GM06990 (cell line): Measurements from ENCODE around the gene USH1C.

Experiments used
- DNase-seq: peaks from one replicate; pipeline ENCODE4 v3.0.0-alpha.2; 2011; ENCODE audit not compliant: insufficient read length; ENCODE audit errors: extremely low read depth
- H3K27me3 ChIP-seq: replicated peaks from 2 replicates; pipeline ENCODE4 v1.6.0; 2011; ENCODE audit warnings: low read length; ENCODE audit not compliant: control insufficient read depth, insufficient read depth
- H3K36me3 ChIP-seq: 2 replicates; pipeline ENCODE4 v1.5.1; 2011; ENCODE audit warnings: low read length; ENCODE audit not compliant: control insufficient read depth, insufficient read depth
- H3K4me3 ChIP-seq: replicated peaks from 2 replicates; pipeline ENCODE4 v1.5.1; 2011; ENCODE audit warnings: low read depth, mild to moderate bottlenecking, control low read depth, low read length
- TF ChIP-seq, protein P1 (sequence below): IDR thresholded peaks from 2 replicates; pipeline ENCODE4 v1.5.1; 2011; ENCODE audit warnings: low read length, control low read depth, mild to moderate bottlenecking, inconsistent platforms; ENCODE audit not compliant: insufficient read depth, poor library complexity, severe bottlenecking

Gene USH1C

DNA sequence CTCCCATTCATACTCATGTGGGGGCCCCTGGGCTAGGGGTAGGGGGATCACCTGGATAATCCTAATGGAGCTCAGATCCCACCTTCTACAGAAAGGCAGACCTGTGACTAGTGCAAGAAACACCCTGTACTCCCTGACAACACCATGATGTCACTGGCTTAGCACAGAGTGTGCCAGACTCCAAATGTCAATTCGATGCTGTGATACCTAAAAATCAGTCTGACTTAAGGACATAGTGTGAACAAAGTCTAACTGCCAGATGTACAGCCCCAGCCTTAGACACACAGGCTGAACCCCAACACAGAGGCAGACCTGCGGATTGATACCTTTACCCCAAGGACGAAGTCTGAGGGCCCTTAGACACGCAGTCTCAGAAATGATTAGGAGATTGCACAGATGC is 76.1 kb downstream of the USH1C start:
- DNase-seq: no peak
- TF ChIP-seq, protein P1, sequence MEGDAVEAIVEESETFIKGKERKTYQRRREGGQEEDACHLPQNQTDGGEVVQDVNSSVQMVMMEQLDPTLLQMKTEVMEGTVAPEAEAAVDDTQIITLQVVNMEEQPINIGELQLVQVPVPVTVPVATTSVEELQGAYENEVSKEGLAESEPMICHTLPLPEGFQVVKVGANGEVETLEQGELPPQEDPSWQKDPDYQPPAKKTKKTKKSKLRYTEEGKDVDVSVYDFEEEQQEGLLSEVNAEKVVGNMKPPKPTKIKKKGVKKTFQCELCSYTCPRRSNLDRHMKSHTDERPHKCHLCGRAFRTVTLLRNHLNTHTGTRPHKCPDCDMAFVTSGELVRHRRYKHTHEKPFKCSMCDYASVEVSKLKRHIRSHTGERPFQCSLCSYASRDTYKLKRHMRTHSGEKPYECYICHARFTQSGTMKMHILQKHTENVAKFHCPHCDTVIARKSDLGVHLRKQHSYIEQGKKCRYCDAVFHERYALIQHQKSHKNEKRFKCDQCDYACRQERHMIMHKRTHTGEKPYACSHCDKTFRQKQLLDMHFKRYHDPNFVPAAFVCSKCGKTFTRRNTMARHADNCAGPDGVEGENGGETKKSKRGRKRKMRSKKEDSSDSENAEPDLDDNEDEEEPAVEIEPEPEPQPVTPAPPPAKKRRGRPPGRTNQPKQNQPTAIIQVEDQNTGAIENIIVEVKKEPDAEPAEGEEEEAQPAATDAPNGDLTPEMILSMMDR: no peak
- H3K27me3 ChIP-seq: peaks cover 1% of the 10 kb centered on the region; the same call in 1 of the 2 replicates
- H3K36me3 ChIP-seq: no peaks in the 10 kb centered on the region
- H3K4me3 ChIP-seq: no peak overlapping the region

DNA sequence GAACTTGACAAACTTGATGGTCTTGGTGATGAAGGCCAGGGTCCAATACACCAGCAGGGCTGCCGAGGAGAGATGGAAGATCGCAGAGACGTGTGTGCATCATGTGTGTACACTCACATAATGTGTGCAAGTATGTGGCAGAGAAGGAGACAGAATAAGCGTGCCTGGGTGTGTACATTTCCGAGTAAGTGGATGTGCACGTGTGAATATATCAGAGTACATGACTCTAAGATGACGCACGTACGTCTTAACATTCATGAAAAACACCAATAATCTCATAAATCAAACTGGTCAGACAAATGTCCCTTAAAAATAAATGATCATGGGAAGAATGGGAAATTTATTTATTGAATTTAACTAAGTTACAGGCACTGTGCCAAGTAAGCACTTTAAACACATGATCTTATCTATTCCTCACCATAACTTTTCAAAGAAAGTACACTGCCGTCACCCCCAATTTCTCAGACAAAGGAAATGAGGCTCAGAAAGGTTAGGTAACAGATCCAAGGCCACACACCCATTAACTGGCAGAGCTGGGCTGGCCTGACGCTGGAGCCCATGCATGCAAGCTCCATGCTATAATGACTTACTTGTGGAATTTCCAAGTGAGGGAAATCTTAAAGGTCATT is 80.6 kb downstream of the USH1C start:
- DNase-seq: no peak
- Histone ChIP-seq H3K4me3 (no peak overlapping the region), H3K36me3 (no peaks in the 10 kb centered on the region), H3K27me3 (peaks cover 1% of the 10 kb centered on the region; the same call in 1 of the 2 replicates)
- TF ChIP-seq, protein P1: no peak

DNA sequence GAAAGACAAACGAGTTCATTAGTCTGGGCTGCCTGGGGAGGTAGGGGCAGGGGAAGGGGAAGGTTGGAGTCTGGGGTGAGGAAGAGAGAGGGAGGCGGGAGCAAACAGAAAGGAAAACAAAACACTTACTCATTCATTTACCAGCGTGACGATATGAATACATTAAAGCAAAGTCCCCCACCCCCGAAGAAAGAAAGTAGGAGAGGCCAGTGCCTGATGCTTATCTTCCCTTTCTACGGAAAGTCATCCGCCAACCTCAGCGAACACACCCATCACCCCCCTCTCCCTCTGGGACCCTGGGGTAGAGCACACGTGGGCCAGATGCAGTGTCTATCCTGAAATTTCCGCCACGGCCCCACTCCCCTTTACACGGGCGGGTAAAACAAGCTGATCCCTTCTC is 81.3 kb downstream of the USH1C start:
- TF ChIP-seq, protein P1: no peak
- no peak for DNase-seq
- H3K36me3 ChIP-seq: no peaks in the 10 kb centered on the region

DNA sequence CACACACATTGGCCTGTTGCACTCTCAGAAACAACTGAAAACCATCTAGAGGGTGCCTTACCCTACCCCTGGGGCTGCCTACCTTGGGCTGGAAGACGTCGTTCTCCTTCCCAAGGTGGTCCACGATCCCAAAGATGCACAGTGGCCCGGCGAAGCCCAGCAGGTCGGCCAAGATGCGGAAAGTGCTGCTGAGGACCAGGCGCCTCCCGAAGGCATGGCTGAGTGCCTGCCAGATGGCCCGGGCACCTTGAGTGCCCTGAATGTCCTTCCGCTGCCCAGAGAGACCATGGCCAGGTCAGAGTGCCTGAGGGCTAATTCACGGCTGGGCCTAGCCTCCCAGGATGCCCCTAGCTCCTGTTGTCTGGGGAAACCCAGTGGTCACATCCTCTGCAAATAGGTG is 83.8 kb downstream of the USH1C start:
- no peak overlapping the region for H3K4me3 ChIP-seq

More for the DNA sequence above, 81.3 kb downstream of the USH1C start:
- Histone ChIP-seq H3K27me3 (peaks cover 1% of the 10 kb centered on the region; the same call in 1 of the 2 replicates), H3K4me3 (no peak overlapping the region)

DNA sequence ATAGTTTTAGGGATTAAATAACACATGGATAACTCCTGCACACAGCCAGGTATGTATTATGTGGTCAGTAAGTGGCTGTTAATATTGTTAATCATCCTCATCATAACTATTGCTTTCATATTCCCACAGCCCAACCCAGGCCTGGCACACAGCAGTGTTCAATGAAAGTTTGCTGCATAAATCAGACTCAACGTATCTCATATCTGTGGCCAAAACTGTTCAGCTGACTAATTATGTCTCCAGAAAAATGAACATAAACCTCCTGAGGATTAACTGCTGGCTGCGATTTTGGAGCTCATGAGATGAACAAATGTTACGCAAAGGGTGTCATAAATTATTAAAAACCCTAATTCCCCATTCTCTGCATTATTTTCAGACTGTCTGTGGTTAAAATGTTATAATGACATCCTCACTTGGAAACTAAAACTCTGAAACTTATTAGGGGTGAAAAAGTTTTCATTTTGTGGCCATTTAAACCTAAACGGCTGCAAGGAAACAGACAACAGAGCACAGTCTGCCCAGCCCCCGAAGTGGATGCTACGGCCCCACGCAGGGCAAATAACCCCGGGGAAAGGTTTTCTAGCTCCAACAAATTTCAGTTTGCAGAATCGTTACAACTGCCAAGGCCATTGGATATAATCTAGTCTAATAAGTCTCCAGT is 84.8 kb downstream of the USH1C start:
- TF ChIP-seq, protein P1: no peak
- Histone ChIP-seq H3K4me3 (no peak overlapping the region), H3K27me3 (no peaks in the 10 kb centered on the region; the same call in none of the 2 replicates), H3K36me3 (no peaks in the 10 kb centered on the region)
- no peak for DNase-seq

More for the DNA sequence above, 83.8 kb downstream of the USH1C start:
- TF ChIP-seq, protein P1: no peak
- peaks cover 1% of the 10 kb centered on the region for H3K27me3 ChIP-seq
- no peak for DNase-seq
- no peaks in the 10 kb centered on the region for H3K36me3 ChIP-seq
